Vagina (tissue), 2 donors: ENCODE data around the gene PTTG1.

Source experiments
- CTCF ChIP-seq, 3 experiments: fragments of 450-650 bp in 2 of 3; fragments of 200-600 bp in 1 of 3; sonication (generic) in 1 of 3; IDR thresholded peaks; one replicate each; pipeline ENCODE4 v1.5.1; 2017 to 2019; ENCODE audit warnings: antibody characterized with exemption in 3 of 3, mild to moderate bottlenecking in 2 of 3, moderate library complexity in 2 of 3
- POLR2A ChIP-seq, 2 donors: fragments of 450-650 bp; IDR thresholded peaks; one replicate each; pipeline ENCODE4 v1.6.1; 2017; ENCODE audit warnings: antibody characterized with exemption in 2 of 2, mild to moderate bottlenecking in 2 of 2, moderate library complexity in 2 of 2
- POLR2AphosphoS5 ChIP-seq, 2 donors: sonication (generic); formaldehyde crosslinking; IDR thresholded peaks; one replicate each; pipeline ENCODE4 v1.9.0; 2017; ENCODE audit warnings: antibody characterized with exemption in 2 of 2, mild to moderate bottlenecking in 2 of 2, low read depth in 1 of 2; ENCODE audit not compliant: insufficient read depth in 1 of 2

DNA sequence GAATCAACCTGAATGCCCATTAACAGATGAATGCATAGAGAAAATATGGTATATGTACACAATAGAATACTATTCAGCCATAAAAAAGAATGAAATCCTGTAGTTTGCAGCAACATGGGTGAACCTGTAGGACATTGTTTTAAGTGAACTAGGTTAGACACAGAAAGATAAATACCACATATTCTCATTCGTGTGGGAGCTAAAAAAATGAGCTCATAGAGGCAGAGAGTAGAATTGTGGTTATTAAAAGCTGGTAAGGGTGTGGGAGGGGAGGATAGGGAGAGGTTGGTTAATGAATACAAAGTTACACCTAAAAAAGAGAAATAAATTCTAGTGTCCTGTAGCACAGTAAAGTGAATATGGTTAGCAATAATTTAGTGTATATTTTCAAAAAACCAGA is 23.5 kb downstream of the PTTG1 start:
- no peak for TF ChIP-seq CTCF (IDR thresholded peaks at IDR 0.05)
- TF ChIP-seq POLR2A (IDR thresholded peaks at IDR 0.05): no peak
- TF ChIP-seq POLR2AphosphoS5 (IDR thresholded peaks at IDR 0.05; ENCODE audit: insufficient read depth in 1 of 2, low read depth in 1 of 2): no peak
